GM19395 (cell line): ENCODE measurements around the gene PXMP4.

Experiments
- ATAC-seq: cut with Tn5 transposase; IDR thresholded peaks from one replicate; pipeline ENCODE4 v1.9.1; 2021; ENCODE audit warnings: mild to moderate bottlenecking, moderate library complexity; ENCODE audit not compliant: unreplicated experiment

The PXMP4 gene

GRCh38 chr20:33656783-33657703 is 63.1 kb downstream of the PXMP4 start:
- ATAC-seq, result no peak

DNA sequence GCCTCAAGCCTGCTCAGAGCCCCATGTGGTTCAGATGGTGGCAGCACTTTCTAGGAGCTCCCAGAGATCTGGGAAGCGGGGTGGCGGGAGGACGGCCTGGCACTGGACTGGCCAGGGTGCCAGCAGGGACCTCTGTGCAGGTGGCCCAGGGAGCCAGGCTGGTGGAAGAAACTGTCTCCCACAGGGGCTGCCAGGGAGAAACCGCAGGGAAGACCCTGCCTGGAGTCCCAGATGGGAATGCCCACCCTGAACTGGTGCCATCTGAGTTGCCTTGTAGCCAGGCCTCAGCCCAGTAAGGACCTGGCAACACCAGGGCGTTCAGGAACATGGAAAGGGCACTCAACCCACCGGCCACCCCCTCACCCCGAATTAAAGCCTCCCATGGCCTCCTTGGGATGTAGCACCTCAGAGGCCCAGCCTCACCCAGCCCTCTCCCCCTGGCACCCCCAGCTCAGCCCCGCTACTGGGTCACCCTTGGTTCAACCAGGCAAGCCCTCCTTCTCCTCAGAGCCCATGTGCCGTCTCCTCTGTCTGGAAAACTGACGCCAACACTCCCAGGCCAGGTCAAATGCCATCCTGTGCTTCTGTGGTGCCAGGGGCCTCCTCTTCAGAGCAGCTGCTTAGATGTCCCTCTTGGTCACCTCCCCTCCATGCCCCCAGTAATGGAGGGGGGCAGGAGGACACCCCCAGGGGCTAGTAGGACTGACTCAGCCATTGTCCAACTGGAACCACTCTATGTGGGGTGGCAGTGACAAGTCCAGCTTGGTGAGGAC is 63.9 kb downstream of the PXMP4 start:
- ATAC-seq, result no peak

GRCh38 chr20:33655164-33655563 is 64.9 kb downstream of the PXMP4 start:
- no peak for ATAC-seq

- ATAC-seq, result no peak
Observed at GRCh38 chr20:33654680-33655161, 65.4 kb downstream of the PXMP4 start.

- ATAC-seq, result no peak
Observed at GRCh38 chr20:33653900-33654596, 66.1 kb downstream of the PXMP4 start.

DNA sequence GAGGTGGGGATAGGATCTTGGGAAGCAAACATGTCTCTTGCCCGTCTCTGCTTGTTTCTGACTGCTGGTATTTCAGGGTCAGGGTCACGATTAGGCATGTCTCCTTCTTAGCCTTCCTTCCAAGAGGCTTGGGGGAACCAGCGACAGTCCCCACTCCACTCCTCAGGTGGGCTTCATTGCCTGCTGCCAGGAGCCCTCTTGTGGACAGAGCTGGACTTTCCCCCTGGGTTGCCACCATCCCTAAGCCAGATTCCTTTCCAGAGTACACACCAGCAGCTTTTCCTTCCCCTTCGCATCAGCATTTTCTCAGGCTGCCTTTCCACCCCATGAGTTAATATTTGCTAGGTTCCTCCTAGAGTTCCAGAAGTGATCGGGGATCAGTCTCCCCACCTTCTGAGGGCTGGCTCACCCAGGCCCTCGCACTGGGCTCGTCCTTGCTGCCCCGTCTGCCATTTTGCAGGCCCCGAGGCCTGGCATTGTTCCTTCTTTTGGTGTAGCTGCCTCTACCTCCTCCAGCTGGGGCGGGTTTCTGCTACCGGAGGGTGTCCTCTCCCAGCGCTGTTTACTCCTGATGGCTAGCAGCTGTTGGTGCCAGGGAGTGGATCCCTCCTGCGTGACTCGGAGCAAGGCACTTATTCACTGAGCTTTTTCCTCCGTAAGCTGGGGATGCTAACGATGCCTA is 66.8 kb downstream of the PXMP4 start:
- no peak for ATAC-seq
